HG03432 (cell line): ENCODE results near the gene NCOA1.
"Not testable (repeated sequence)": the region's sequence is repeated elsewhere in the genome, so short reads cannot be mapped to it uniquely, and the experiment has no call there.

Experiments
- ATAC-seq: cut with Tn5 transposase; IDR thresholded peaks from one replicate; pipeline ENCODE4 v1.9.1; 2021; ENCODE audit warnings: mild to moderate bottlenecking, moderate library complexity; ENCODE audit not compliant: unreplicated experiment

NCOA1 gene

GRCh38 chr2:24771764-24772586 lies 280.9 kb downstream of the NCOA1 start:
- ATAC-seq, result no peak

DNA sequence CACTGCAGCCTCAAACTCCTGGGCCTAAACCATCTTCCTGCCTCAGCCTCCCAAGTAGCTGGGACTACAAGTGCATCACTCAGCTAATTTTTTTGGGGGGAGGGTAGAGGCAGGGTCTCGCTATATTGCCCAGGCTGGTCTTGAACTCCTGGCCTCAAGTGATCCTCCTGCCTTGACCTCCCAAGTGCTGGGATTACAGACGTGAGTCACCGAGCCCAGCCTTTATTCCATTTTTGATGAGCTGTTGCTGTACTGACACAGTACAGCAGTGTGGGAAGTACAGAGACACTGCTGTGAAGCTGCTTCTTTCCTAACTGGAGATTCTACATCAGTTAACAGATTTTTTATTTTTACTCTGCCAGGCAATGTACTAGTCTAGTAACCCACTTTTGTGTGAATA lies 283.3 kb downstream of the NCOA1 start:
- no peak for ATAC-seq

- ATAC-seq, result no peak
Measured at GRCh38 chr2:24779116-24779515, 288.1 kb downstream of the NCOA1 start.

GRCh38 chr2:24783641-24784040 lies 292.6 kb downstream of the NCOA1 start:
- no peak for ATAC-seq

- ATAC-seq, result peak; percentile 75
Measured at GRCh38 chr2:24785671-24786321, 294.7 kb downstream of the NCOA1 start.

- no peak for ATAC-seq
Measured at GRCh38 chr2:24787532-24787931, 296.5 kb downstream of the NCOA1 start.

DNA sequence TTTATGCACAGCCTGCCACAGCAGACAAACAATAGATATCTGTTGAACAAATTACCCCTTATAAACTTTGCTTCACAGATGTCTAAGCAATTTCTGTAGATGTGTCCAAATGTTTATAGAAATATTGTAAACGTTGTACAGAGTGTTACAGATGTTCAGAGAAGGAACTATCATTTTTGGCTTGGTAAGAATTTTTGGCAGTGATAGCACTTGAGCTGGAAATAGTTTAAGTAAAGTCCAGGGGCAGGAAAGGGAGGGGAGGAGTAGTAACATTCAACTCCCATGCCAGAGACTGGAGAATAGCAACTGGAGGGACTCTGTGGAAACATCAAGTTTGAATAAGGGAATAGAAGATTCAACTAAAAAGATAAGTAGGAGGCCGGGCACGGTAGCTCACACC lies 297.8 kb downstream of the NCOA1 start:
- no peak for ATAC-seq

GRCh38 chr2:24791452-24791851 lies 300.4 kb downstream of the NCOA1 start:
- ATAC-seq, result no peak

- no peak for ATAC-seq
Measured at GRCh38 chr2:24792542-24792873, 301.5 kb downstream of the NCOA1 start.

GRCh38 chr2:24792874-24793760 lies 302.1 kb downstream of the NCOA1 start, which contains the start of the genes CENPO and PTRHD1:
CENPO (plus strand) TSS chr2:24793425; CDS start chr2:24793920, 495 bp downstream.
PTRHD1 (minus strand) TSS chr2:24793391; CDS start chr2:24793377, 14 bp downstream.
- peak; percentile 96 for ATAC-seq

DNA sequence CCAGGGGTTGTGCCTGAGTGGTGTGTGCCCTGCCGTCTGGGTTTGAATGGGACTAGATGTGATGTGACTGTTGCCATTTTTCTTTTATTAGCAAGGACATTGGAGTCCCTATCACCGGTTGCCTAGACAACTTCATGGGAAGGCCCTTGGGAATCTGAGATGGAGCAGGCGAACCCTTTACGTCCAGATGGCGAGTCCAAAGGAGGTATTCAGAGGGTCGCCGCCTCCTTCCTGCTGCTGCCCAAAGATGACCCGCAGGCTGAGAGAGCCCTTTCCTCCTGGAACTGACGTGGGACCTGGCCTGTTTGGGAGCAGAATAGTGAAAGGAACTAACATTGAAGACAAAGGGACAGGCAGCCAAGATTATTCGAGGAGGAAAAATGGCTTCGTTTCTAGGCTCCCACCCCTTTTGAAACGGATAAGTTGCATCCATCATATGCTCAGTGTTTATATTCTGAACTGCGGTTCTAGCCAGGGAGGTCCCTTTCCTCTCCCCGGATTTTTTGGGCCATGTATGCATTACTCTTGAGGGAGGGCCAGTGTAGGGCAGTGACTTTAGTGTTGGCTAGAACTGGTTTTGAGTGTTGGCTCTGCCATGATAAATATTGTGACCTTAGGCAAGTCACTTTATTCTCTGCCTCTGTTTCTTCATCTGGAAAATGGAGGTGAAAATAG lies 302.8 kb downstream of the NCOA1 start:
- ATAC-seq, result no peak

- ATAC-seq, result no peak
Measured at GRCh38 chr2:24797644-24798043, 306.6 kb downstream of the NCOA1 start.

GRCh38 chr2:24800487-24800886 lies 309.4 kb downstream of the NCOA1 start:
- ATAC-seq, result not testable (repeated sequence)

GRCh38 chr2:24805811-24806660 lies 315.0 kb downstream of the NCOA1 start:
- not testable (repeated sequence) for ATAC-seq

DNA sequence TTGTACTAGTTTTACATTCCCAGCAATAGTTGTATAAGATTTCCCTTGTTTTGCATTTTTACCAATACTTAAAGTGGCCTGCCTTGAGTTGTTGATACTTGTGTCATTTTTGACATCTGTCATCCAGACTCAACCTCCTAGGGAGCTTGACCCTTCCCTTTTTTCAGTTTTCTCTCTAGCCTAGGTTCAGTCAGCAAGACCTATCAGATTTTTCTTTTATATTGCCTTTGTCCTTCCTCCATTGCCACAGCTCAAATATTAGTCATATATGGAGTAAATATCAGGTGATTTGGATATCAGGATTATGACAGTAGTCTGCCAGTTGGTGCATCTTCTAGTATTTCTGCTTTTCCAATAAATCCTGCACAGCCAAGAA lies 315.6 kb downstream of the NCOA1 start:
- ATAC-seq, result no peak

DNA sequence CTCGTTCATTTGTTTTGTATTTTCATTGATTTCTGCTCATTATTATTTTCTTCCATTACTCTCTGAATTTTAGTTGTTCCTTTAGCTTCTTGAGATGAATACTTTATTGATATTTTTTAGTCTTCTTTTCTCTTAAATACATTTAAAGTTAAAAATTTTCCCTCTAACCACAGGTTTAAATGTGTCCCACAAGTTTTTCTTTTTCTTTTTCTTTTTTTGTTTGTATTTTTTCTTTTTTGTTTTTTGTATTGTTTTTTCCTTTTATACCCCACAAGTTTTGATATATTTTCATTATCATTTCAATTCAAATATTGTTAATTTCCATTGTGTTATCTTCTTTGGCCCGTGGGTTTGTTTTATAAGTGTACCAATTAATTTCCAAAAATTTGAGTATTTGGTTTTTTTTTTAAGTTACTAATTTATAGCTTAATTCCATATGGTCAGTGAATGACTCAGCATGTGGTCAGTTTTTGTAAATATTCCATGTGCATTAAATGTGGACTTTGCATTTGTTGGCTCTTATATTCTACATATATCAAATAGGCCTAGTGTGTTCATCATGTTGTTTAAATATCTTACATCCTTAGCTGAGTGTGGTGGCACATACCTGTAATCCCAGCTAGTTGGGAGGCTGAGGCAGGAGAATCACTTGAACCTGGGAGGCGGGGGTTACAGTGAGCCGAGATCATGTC lies 318.4 kb downstream of the NCOA1 start:
- no peak for ATAC-seq

DNA sequence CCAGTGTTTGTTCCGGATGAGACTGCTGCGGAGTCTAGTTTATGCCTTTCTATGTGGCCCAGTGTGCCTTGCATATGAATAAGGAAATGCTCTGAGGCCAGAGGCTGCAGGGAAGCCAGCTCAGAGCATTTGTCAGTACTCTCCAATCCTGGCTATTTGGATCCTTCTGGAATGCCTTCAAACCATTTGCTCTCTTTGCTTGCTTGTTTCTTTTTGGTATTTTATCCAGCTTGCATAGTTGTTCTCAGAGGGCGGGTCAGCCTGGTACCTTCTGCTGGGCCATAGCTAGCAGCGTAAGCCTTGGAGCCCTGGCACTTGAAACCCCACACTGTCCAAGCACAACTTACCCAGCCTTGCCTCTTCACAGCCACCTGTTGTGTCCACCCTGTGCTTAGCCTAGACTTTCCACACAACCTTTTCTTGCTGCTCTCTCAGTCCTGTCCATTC lies 322.7 kb downstream of the NCOA1 start:
- ATAC-seq, result no peak

- ATAC-seq, result no peak
Measured at GRCh38 chr2:24814516-24814915, 323.5 kb downstream of the NCOA1 start.

- ATAC-seq, result no peak
Measured at GRCh38 chr2:24815171-24815570, 324.1 kb downstream of the NCOA1 start.
